Endometrium (tissue), 2 donors: ENCODE data around the gene CAPZA1.

Source experiments
- FAIRE-seq: peaks from 2 replicates; lab custom pipeline; 2012; peaks lifted over from hg19 to GRCh38; lab: Jason Lieb, UNC
- donor health status: control.
- donor health status: control.

CAPZA1 gene

DNA sequence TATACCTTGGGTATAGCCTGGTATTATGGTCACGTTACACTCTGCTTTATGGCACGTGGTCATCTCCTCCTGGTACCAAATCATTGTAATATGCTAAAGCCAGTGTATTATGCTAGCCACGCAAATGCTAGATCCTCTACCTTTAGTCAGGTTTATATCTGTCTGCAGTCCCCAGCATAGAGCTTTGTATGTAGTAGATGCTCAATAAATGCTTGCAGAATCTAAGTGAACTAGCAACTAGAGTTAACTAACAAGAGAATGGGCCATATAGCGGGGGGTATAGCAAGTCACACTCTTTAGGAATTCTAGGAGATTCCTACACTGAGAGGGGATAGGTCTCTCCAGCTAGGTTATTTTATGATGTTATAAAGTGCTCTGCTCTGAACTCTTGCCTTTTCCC, 57.9 kb downstream of the CAPZA1 start:
- FAIRE-seq = no peak

DNA sequence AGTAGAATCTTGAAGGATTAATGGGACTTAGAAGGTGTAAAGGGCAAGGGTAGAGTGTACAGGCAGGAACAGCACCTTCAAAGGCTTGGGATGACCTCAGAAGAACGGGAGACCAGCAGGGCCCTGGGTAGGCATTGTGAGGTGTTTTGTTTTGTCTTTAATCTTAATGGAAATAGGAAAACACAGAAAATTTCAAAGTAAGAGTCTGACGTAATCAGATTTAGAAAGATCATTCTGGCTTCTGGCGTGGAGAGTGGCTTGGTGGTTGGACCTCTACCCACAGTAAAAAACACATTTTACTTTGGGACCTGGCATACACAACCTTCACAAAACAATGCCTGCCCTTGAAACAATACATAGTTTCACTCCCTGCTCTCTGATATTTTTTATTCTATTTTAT, 59.0 kb downstream of the CAPZA1 start:
- FAIRE-seq = no peak

DNA sequence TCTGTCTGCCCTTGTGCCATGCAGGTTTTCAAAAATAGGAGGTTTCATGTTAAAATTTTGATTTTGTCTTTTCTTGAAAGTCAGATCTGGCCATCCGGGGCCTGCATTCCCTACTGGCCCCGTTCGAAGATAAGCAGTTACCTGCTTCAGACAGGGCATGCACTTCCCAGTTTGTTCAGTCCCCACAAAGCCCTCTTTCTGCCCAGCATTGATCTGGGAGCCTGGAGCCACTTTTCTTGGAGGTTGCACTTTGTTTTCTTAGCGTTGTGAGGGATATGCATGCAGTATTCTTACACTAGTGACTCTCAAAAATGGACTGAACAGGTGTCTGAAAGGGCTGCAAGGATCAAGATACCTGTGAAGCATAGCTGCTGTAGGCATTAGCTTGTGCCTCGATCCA, 66.3 kb downstream of the CAPZA1 start:
- FAIRE-seq = no peak

DNA sequence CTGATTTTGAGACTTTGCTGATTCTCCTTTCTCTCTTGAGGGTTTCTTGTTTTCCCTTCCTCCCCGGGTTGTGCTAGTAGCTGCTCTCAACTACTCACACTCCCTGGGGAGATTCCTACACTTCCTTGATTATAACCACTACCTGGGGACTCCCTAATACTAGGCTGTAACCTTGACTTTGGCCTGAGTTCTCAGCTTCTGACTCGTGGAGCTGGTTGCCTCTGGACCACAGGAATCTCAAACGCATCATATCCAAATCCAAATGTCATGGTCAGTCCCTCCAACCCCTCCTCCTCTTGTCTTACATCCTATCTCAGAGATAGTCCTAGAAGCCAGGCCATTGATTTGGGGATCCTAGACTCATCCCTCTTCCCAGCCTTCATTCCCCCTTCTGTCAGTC, 66.8 kb downstream of the CAPZA1 start:
- FAIRE-seq = no peak

DNA sequence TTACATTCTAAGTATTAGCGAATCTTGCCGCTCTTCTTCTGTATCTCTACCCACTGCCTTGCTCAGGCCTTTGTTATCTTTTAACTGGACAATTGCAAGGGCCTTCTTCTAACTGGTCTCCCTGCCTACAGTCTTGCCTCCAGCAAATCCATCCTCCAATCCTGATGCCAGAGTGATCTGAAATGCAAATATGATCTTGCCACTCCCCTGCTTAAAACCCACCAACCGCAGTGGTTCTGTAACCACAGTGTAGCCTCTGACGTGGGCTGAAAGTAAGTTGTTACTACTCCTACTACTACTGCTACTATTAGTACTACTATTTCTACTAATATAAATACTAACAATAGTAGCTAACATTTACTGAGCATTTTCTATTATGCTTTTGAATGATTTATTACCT, 67.2 kb downstream of the CAPZA1 start:
- no peak for FAIRE-seq

DNA sequence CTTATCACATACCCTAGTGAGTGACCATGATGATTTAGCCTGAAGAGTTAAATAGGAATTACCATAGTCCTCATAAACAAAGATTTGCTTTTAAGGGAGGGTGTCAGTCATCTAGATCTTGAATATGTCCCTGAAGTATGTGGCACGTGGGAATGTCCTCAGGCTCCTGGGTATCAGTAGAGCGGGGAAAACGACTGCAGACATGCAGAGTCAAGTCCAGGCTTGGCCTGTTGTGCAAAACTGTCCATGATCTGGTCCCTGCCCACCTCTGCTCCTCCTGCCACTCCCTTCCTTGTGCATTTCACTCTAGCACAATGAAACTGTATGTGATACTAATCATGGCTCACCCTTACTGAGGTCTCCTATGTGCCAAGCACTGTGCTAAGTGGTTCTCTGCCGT, 67.7 kb downstream of the CAPZA1 start:
- FAIRE-seq = no peak

DNA sequence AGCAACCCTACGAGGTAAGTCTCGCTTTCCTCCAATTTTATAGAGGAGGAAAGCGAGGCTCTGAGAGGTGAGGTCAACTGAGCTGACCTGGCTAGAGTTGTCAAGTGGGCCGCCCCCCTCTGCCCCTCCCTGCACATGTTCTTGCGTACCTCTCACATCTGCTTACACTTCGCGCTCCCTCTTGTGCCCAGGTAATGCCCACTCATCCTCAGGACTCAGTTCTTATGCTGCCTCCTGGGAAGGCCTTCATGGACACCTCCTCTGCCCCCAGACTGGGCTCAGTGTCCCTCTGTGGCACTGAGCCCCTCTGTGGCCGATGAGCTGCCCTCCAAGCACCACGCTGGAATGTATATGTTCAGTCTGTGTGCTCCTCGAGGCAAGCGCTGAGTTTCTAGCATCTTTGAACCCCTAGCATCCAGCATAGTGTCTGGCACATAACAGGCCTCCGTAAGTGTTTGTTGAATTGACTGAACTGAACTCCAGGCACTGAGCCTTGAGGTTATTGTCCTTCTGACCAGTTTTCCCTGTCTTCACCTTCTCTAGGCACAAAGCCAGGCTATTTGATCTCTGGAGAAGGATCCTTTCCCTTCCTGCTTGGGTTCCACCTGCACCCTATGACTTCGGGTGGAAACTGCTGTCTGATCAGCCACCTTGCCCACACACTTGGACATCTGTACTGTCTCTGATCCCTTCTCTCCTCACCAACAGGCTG, 68.3 kb downstream of the CAPZA1 start:
- no peak for FAIRE-seq

DNA sequence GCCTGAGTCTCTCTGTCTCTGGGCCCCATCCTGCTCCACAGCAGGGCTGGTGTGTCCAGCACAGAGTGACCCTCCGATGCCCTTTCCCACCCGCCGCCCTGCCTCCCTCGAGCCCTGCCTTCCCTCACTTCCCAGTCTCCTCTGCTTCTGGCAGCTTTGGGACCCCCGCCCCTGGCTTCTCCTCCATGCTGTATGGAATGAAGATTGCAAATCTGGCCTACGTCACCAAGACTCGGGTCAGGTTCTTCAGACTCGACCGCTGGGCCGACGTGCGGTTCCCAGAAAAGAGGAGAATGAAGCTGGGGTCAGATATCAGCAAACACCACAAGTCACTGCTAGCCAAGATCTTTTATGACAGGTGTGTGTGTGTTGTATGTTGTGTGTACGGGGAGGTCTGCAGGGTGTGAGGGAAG, 69.2 kb downstream of the CAPZA1 start:
- FAIRE-seq = no peak

DNA sequence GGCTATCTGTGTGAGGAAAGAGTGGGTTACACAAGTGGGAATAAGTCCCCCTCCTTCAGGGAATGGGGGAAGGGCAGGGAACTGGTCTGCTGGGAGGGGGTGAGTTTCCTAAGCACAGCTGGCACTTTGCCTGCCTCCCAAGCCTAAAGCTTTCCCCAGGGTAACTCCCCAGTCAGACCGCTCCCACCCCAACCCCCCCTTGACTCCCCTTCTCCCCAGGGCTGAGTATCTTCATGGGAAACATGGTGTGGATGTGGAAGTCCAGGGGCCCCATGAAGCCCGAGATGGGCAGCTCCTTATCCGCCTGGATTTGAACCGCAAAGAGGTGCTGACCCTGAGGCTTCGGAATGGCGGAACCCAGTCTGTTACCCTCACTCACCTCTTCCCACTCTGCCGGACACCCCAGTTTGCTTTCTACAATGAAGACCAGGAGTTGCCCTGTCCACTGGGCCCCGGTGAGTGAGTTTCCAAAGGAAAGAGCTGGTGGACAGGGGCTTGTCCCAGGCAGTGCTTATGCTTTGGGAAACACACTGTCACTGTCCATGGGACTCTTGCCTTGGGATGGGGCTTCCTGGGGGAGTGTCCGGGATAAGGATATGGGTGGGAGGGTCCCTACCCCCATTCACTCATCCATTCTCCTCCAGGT, 69.7 kb downstream of the CAPZA1 start:
- no peak for FAIRE-seq

DNA sequence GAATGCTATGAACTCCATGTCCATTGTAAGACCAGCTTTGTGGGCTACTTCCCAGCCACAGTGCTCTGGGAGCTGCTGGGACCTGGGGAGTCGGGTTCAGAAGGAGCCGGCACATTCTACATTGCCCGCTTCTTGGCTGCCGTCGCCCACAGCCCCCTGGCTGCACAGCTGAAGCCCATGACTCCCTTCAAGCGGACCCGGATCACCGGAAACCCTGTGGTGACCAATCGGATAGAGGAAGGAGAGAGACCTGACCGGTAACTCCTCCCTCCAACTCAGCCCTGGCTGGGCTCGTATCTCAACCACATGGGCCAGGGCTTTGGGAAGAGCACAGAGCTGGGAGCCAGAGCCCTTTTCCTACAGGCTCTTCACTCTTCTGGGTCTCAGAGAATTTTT, 70.2 kb downstream of the CAPZA1 start:
- FAIRE-seq = no peak

DNA sequence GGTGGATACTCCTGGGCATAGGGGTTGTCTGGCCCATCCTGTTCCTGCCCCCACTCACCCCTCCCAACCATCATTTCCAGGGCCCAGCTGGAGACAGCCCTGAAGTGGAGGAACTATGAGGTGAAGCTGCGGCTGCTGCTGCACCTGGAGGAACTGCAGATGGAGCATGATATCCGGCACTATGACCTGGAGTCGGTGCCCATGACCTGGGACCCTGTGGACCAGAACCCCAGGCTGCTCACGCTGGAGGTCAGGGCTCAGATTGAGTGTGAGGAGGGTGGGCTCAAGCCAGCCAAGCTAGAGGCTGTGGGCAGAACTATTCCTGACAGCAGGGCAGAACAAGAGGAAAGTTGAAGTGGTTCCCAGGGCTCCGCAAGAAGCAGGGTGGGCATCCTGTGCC, 73.0 kb downstream of the CAPZA1 start:
- no peak for FAIRE-seq

DNA sequence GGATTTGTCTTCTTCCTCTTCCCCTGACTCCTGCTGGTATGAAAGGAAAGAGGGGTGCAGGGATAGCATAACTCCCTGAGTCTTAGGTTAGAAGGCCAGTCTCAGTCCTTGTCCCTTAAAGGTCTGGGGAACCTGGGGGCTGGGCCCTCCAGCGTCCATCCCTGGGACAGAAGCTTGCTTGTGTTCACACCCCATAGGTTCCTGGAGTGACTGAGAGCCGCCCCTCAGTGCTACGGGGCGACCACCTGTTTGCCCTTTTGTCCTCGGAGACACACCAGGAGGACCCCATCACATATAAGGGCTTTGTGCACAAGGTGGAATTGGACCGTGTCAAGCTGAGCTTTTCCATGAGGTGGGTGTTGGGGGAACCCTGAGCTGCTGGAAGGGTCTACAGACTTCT, 74.2 kb downstream of the CAPZA1 start:
- no peak for FAIRE-seq

DNA sequence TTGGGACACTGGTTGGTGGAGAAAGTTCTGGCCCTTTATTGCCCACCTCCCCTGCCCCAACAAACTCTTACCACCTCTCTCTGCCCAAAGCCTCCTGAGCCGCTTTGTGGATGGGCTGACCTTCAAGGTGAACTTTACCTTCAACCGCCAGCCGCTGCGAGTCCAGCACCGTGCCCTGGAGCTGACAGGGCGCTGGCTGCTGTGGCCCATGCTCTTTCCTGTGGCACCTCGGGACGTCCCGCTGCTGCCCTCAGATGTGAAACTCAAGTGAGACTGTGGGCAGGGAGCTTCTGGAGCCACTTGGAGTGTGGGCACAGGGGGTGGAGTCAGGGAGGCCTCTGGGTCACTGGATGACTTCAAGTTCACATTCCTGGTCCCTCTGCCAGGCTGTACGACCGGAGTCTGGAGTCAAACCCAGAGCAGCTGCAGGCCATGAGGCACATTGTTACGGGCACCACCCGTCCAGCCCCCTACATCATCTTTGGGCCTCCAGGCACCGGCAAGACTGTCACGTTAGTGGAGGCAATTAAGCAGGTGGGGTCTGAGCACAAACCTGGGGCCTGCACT, 74.8 kb downstream of the CAPZA1 start:
- FAIRE-seq = no peak

DNA sequence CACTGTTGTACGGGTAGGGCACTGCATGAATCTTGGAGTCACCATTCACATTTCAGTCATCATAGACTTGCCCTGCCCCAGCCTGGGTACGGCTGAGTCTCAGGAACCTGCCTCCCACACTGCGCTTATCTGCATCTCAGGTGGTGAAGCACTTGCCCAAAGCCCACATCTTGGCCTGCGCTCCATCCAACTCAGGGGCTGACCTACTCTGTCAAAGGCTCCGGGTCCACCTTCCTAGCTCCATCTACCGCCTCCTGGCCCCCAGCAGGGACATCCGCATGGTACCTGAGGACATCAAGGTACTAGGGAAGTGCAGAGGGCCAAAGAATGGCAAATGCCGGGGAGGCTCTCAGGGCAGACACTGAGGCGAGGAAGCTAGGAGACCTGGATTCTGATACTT, 75.6 kb downstream of the CAPZA1 start:
- no peak for FAIRE-seq

DNA sequence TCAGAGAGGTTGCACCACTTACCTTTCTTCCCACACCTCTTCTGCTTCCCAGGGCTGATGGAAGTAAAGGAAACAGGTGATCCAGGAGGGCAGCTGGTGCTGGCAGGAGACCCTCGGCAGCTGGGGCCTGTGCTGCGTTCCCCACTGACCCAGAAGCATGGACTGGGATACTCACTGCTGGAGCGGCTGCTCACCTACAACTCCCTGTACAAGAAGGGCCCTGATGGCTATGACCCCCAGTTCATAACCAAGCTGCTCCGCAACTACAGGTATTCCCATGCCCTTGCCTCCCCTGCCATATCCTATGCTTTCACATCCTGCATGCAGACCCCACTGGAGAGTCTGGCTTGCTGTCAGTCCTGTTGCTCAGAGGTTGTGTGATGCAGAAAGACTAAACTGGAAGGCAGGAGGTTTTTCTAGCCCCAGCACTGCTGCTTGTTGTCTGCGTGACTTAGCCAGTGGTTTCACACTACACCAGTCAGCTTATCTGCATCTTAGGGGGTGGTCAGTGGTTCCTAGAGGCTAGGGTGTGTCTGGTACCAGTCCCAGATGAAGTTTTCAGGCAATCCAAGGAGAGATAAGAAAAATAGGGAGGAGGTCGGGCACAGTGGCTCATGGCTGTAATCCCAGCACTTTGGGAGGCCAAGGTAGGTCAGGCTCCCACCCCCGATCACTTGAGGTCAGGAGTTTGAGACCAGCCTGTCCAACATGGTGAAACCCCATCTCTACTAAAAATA, 77.1 kb downstream of the CAPZA1 start:
- FAIRE-seq = no peak

DNA sequence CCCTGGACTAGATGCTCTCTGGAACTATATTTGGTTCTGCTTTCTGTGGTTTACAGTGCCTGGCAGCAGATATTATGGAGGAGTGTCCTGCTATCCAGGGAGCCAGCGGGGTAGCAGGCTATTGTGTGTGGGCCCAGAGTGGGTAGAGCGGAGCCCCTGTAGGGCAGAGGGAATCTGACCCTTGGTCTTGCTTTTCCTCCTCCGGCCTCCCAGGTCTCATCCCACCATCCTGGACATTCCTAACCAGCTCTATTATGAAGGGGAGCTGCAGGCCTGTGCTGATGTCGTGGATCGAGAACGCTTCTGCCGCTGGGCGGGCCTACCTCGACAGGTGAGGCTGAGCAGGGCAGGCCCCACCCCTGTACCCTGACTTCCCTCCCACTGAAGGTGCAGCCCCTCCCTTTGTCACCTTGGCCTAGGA, 78.2 kb downstream of the CAPZA1 start:
- no peak for FAIRE-seq

DNA sequence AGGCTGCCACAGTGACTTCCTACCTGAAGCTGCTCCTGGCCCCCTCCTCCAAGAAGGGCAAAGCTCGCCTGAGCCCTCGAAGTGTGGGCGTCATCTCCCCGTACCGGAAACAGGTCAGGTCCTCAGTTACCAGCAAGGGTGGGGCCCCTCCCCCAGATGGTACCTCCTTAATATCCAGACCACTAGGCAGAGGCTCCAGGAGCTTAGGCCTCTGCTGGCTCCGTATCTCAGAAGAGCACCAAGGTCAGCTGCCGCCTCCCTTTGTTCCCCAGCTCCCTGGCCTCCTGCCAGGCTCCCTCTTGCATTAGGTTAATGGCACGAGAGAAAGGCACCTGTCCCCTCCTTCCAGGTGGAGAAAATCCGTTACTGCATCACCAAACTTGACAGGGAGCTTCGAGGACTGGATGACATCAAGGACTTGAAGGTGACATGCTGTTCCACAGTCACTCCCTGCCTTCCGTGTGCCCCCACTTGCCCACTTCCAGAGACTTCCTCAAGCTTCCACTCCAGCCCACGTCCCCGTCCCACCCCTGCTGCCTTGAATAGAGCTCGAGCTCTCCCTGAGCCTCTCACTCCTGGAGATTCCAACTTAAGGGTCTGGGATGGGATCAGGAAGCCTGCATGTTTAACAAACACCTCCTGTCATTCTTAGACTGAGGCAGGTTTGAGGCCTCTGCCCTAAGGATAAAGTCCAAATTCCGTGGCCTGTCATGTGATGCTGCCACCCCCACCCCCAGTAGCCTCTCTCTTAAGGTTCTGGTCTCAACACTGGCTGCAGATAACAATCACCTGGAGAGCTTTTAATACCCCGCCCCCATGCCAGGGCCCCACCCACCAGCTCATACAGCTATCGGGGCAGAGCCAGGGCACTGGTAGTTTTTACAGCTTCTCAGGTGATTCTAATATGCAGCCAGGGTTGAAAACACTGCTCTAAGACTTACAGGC, 79.0 kb downstream of the CAPZA1 start:
- FAIRE-seq = no peak

DNA sequence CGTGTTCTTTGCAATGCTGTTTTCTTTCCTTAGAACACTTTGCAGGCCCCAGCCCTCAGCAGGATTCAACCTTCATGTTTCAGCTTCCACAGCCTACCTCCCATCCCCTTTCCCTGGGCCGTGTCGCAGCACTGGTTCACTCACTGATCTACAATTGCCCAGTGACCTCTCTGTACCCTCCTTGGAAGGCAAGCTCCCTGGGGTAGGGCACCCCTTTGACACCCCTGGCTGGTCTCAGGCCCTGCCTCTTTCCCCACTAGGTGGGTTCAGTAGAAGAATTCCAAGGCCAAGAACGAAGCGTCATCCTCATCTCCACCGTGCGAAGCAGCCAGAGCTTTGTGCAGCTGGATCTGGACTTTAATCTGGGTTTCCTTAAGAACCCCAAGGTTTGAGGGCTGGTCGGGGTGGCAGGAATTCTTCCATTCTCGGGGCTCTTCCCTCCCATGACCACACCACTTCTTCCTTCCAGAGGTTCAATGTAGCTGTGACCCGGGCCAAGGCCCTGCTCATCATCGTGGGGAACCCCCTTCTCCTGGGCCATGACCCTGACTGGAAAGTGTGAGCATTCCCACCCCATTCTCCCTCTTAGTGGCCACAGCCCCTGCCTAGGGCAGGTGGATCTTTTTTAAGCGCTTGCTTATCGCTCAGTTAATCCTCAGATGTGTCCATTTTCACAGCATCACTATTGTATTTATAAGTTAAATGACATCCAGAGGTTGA, 80.0 kb downstream of the CAPZA1 start:
- no peak for FAIRE-seq

DNA sequence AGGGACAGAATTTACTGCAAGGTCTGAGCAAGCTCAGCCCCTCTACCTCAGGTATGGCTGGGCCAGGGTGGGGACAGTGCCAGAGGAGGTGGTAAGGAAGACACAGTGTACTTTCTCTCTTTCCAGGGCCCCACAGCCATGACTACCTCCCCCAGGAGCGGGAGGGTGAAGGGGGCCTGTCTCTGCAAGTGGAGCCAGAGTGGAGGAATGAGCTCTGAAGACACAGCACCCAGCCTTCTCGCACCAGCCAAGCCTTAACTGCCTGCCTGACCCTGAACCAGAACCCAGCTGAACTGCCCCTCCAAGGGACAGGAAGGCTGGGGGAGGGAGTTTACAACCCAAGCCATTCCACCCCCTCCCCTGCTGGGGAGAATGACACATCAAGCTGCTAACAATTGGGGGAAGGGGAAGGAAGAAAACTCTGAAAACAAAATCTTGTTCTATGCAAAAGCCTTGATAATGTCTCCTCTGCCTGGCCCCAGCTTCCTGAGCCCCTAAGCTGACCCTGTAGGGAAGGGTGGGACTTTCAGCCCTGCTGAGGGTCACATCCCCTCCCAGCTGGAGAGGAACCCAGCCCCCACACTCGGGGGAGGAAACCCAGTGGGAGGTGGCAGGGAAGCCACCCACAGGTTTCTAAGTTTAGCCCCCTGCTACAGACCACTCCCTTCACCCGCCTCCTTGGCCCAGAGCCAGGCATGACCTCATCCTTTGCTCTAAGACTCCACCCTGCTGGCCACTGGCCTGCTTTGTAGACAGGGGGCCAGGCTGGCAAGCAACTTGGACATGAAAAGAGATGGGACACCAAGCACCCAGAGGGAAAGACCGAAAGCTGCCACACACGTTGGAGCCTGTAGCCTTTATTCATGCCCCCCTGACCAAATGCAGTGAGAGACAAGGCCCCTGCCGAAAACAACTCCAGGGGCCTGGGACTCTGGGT, 80.9 kb downstream of the CAPZA1 start:
- no peak for FAIRE-seq
